HepG2 (cell line): ENCODE results near the gene PDZD7. TPM values are rescaled to one million over a fixed set of nuclear protein-coding genes. Genes with fewer than 3 reads are reported as not detected.

Source experiments
- GABPB1 ChIP-seq: IDR thresholded peaks from 2 replicates; pipeline ENCODE4 v1.6.1; 2016; ENCODE audit warnings: mild to moderate bottlenecking, missing genetic modification reagents, moderate library complexity, missing compliant biosample characterization
- KAT2B ChIP-seq: fragments of 150-350 bp; IDR thresholded peaks from 2 replicates; pipeline ENCODE4 v1.6.1; 2014; ENCODE audit warnings: low read depth, low read length, borderline replicate concordance
- REPIN1 ChIP-seq: sonication (generic); formaldehyde crosslinking; IDR thresholded peaks from 2 replicates; pipeline ENCODE4 v1.8.0; 2022; ENCODE audit warnings: missing genetic modification reagents, low read depth, mild to moderate bottlenecking, borderline replicate concordance
- STAG1 ChIP-seq: sonication (generic); formaldehyde crosslinking; IDR thresholded peaks from 2 replicates; pipeline ENCODE4 v1.4.0; 2020; ENCODE audit warnings: missing genetic modification reagents
- TARDBP ChIP-seq: sonication (generic); formaldehyde crosslinking; IDR thresholded peaks from 2 replicates; pipeline ENCODE4 v1.8.0; 2022; ENCODE audit warnings: mild to moderate bottlenecking, missing genetic modification reagents
- TP53 ChIP-seq: sonication (generic); formaldehyde crosslinking; conservative IDR thresholded peaks from 2 replicates; pipeline ENCODE4 v1.4.0; 2020; ENCODE audit warnings: missing genetic modification reagents
- TSC22D2 ChIP-seq: sonication (generic); formaldehyde crosslinking; IDR thresholded peaks from 2 replicates; pipeline ENCODE4 v1.5.1; 2020; ENCODE audit warnings: missing genetic modification reagents, mild to moderate bottlenecking, borderline replicate concordance
- YEATS4 ChIP-seq: sonication (generic); formaldehyde crosslinking; IDR thresholded peaks from 2 replicates; pipeline ENCODE4 v1.4.0; 2020; ENCODE audit warnings: missing genetic modification reagents, borderline replicate concordance
- ZNF766 ChIP-seq: sonication (generic); formaldehyde crosslinking; IDR thresholded peaks from 2 replicates; pipeline ENCODE4 v1.5.0; 2020; ENCODE audit warnings: missing genetic modification reagents, borderline replicate concordance
- ZSCAN20 ChIP-seq: sonication (generic); formaldehyde crosslinking; IDR thresholded peaks from 2 replicates; pipeline ENCODE4 v1.4.0; 2020; ENCODE audit warnings: missing genetic modification reagents, mild to moderate bottlenecking, borderline replicate concordance
- ZSCAN25 ChIP-seq: sonication (generic); formaldehyde crosslinking; IDR thresholded peaks from 2 replicates; pipeline ENCODE4 v1.8.0; 2022; ENCODE audit warnings: mild to moderate bottlenecking, missing genetic modification reagents
- polyA plus RNA-seq, 8 experiments: library from polyadenylated mRNA; depleted of rRNA in 3 of 8; stranded (reverse) in 7 of 8; unstranded in 1 of 8; fragments of >200 nt; fragmentation: Illumina TruSeq in 4 of 8; extraction: Trizol in 4 of 8; gene quantifications; 2 replicates each; pipeline versions ENCODE4 v1.2.1 to v1.2.3, GENCODE V29; 2011 to 2016; ENCODE audit warnings: low read depth in 4 of 8, missing spikeins in 1 of 8, mixed read lengths in 1 of 8; ENCODE audit not compliant: insufficient read depth in 1 of 8
- total RNA-seq, 5 experiments: library from RNA; depleted of rRNA; stranded (reverse); fragments of >200 nt; fragmentation: Illumina TruSeq; extraction: Trizol; gene quantifications; 2 replicates each; pipeline ENCODE4 v1.2.3, GENCODE V29; 2016; ENCODE audit warnings: low read depth in 1 of 5
- TF ChIP-seq, protein P1 (sequence below): IDR thresholded peaks from 2 replicates; pipeline ENCODE4 v1.6.1; 2012; ENCODE audit warnings: inconsistent platforms
- TF ChIP-seq, protein P2 (sequence below), 2 experiments: sonication (generic) in 1 of 2; formaldehyde crosslinking in 1 of 2; IDR thresholded peaks; 2 replicates each; pipeline versions ENCODE4 v1.6.1 to v1.9.0; 2014 to 2022; ENCODE audit warnings: antibody characterized with exemption in 1 of 2, borderline replicate concordance in 1 of 2, inconsistent platforms in 1 of 2, low read depth in 1 of 2, missing genetic modification reagents in 1 of 2
- TF ChIP-seq, protein P3 (sequence below): sonication (generic); formaldehyde crosslinking; IDR thresholded peaks from 2 replicates; pipeline ENCODE4 v1.5.1; 2020; ENCODE audit warnings: missing genetic modification reagents, mild to moderate bottlenecking, borderline replicate concordance
- TF ChIP-seq, protein P4 (sequence below): sonication (generic); formaldehyde crosslinking; IDR thresholded peaks from 2 replicates; pipeline ENCODE4 v1.4.0; 2020; ENCODE audit warnings: missing genetic modification reagents
- TF ChIP-seq, protein P5 (sequence below): sonication (generic); formaldehyde crosslinking; IDR thresholded peaks from 2 replicates; pipeline ENCODE4 v1.4.0; 2020; ENCODE audit warnings: mild to moderate bottlenecking, missing genetic modification reagents

PDZD7 gene
- total and polyA plus RNA-seq, 2 of the 13 experiments (the other 11 are each of a cell fraction or from before 2014, with no cell fraction given), result 0.58 to 0.73 TPM

DNA sequence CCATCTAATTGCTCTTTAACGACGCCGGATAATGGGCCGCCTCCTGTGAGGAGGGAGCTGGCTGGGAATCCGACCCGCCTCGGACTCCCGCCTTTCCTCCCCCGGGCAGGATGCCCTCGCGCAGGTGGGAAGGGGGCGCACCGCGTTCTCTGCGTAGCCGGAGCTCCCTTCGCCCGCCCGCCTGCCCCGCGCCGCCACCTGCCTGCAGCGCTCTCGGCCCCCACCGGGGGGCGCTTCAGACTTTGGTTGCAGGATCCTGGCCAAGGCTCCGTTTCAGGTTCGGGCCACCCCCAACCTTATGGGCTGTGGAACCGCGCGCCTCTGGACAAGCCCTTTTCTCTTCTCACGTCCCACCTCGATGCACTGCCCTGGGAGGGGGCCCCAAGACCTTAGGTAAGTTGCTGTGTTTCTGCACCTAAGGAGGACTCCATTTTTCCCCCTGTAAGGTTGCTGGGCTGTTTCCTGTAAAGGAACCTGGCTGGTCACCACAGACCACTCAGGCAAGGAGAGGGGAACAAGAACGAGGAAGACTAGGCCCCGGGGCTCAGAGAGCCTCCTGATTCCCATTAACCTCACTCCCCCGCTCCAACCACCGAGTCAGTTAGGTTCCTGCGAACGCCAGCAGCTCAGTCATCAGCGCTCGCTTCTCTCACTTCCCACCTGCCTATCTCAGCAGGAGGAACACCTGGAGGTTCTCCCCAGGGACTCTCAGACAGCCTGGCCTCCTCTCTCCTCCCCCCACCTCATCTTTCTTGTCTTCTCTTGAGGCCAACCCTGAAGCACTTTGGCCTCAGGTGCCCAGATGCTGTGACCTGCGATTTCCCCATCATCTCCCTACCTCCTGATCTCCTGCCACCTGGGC, 19.5 kb upstream of the PDZD7 start (continued):
- TF ChIP-seq TSC22D2 (no peak), KAT2B (no peak), YEATS4 (CRISPR knock-in tag) (no peak), ZNF766 (CRISPR knock-in tag) (0 out of 2 replicates have a peak, but pooled peaks have one; percentile 39), REPIN1 (CRISPR knock-in tag) (0 out of 2 replicates have a peak, but pooled peaks have one; percentile 45), TP53 (no peak), ZSCAN20 (CRISPR knock-in tag) (peak; percentile 44; the same call in 1 of the 2 replicates), STAG1 (CRISPR knock-in tag) (peak; percentile 61), ZSCAN25 (no peak), GABPB1 (CRISPR knock-in tag) (peak; percentile 57), TARDBP (CRISPR knock-in tag) (0 out of 2 replicates have a peak, but pooled peaks have one; percentile 36)
- TF ChIP-seq, protein P1, sequence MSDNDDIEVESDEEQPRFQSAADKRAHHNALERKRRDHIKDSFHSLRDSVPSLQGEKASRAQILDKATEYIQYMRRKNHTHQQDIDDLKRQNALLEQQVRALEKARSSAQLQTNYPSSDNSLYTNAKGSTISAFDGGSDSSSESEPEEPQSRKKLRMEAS, result peak; percentile 44; the same call in 1 of the 2 replicates
- TF ChIP-seq, protein P2, sequence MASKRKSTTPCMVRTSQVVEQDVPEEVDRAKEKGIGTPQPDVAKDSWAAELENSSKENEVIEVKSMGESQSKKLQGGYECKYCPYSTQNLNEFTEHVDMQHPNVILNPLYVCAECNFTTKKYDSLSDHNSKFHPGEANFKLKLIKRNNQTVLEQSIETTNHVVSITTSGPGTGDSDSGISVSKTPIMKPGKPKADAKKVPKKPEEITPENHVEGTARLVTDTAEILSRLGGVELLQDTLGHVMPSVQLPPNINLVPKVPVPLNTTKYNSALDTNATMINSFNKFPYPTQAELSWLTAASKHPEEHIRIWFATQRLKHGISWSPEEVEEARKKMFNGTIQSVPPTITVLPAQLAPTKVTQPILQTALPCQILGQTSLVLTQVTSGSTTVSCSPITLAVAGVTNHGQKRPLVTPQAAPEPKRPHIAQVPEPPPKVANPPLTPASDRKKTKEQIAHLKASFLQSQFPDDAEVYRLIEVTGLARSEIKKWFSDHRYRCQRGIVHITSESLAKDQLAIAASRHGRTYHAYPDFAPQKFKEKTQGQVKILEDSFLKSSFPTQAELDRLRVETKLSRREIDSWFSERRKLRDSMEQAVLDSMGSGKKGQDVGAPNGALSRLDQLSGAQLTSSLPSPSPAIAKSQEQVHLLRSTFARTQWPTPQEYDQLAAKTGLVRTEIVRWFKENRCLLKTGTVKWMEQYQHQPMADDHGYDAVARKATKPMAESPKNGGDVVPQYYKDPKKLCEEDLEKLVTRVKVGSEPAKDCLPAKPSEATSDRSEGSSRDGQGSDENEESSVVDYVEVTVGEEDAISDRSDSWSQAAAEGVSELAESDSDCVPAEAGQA (IDR thresholded peaks at IDR 0.05; ENCODE audit: low read depth), result no peak
- TF ChIP-seq, protein P2 (CRISPR knock-in tag; IDR thresholded peaks at IDR 0.05; ENCODE audit: borderline replicate concordance), result no peak
- TF ChIP-seq, protein P3, sequence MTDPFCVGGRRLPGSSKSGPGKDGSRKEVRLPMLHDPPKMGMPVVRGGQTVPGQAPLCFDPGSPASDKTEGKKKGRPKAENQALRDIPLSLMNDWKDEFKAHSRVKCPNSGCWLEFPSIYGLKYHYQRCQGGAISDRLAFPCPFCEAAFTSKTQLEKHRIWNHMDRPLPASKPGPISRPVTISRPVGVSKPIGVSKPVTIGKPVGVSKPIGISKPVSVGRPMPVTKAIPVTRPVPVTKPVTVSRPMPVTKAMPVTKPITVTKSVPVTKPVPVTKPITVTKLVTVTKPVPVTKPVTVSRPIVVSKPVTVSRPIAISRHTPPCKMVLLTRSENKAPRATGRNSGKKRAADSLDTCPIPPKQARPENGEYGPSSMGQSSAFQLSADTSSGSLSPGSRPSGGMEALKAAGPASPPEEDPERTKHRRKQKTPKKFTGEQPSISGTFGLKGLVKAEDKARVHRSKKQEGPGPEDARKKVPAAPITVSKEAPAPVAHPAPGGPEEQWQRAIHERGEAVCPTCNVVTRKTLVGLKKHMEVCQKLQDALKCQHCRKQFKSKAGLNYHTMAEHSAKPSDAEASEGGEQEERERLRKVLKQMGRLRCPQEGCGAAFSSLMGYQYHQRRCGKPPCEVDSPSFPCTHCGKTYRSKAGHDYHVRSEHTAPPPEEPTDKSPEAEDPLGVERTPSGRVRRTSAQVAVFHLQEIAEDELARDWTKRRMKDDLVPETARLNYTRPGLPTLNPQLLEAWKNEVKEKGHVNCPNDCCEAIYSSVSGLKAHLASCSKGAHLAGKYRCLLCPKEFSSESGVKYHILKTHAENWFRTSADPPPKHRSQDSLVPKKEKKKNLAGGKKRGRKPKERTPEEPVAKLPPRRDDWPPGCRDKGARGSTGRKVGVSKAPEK (CRISPR knock-in tag), result no peak
- TF ChIP-seq, protein P4, sequence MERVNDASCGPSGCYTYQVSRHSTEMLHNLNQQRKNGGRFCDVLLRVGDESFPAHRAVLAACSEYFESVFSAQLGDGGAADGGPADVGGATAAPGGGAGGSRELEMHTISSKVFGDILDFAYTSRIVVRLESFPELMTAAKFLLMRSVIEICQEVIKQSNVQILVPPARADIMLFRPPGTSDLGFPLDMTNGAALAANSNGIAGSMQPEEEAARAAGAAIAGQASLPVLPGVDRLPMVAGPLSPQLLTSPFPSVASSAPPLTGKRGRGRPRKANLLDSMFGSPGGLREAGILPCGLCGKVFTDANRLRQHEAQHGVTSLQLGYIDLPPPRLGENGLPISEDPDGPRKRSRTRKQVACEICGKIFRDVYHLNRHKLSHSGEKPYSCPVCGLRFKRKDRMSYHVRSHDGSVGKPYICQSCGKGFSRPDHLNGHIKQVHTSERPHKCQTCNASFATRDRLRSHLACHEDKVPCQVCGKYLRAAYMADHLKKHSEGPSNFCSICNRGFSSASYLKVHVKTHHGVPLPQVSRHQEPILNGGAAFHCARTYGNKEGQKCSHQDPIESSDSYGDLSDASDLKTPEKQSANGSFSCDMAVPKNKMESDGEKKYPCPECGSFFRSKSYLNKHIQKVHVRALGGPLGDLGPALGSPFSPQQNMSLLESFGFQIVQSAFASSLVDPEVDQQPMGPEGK (CRISPR knock-in tag), result peak; percentile 53
- TF ChIP-seq, protein P5, sequence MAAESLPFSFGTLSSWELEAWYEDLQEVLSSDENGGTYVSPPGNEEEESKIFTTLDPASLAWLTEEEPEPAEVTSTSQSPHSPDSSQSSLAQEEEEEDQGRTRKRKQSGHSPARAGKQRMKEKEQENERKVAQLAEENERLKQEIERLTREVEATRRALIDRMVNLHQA, result no peak
